Measurements from ENCODE around the gene SGK1.
"Not testable (repeated sequence)": the region's sequence is repeated elsewhere in the genome, so short reads cannot be mapped to it uniquely, and the experiment has no call there.

The SGK1 gene

DNA sequence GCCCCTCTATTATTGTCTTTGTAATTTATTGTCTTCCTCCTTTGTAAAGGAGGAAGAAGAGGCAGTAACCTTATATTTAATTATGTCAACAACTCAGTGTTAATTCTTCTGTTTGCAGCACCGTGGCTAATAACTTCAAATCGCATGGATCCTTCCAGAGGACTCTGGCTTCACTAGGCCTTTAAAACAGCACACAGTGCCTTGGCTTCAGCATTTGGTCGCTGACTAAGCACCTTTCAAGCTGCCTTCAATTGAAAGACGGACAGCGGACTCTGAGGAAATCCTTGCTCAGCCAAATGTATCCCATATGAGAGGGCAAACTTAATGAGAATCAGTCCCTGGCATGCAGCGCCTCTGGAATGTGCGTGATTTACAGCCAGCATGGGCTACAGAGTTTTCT, 64.2 kb downstream of the SGK1 start:
- DNase-seq (ENCODE audit: low spot score), result no peak

DNA sequence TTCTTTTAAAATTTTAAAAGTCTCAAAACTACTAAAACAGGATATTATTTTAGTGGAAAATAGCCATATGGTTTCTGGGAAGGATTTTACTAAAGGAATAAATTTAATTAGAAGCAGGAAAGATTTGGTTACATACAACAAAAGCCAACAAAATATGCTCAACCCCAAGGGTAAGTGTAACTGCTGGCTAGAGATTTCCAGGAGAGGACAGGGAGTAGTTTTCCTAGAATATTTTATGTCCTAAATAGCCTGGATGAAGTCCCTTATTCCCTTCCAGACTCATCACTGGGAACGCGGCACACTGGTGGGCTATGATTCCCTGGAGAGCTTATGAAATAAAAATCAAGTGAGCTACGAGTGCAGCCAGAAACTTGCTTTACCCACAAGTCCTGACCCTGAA, 66.6 kb downstream of the SGK1 start:
- no peak for DNase-seq (ENCODE audit: low spot score)

DNA sequence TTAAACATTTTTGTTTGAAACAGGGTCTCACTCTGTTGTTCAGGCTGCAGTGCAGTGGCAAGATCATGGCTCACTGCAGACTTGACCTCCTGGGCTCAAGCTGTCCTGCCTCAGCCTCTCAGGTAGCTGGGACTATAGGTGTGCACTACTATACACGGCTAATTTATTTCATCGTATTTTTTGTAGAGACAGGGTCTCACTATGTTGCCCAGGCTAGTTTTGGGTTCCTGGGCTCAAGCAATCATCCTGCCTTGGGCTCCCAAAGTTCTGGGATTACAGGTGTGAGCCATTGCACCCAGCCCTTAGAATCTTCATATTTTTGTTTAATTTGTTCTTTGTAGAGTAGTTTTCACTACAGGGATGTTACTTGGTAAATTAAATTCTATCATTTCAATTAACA, 67.1 kb downstream of the SGK1 start:
- DNase-seq (ENCODE audit: low spot score), result no peak

DNA sequence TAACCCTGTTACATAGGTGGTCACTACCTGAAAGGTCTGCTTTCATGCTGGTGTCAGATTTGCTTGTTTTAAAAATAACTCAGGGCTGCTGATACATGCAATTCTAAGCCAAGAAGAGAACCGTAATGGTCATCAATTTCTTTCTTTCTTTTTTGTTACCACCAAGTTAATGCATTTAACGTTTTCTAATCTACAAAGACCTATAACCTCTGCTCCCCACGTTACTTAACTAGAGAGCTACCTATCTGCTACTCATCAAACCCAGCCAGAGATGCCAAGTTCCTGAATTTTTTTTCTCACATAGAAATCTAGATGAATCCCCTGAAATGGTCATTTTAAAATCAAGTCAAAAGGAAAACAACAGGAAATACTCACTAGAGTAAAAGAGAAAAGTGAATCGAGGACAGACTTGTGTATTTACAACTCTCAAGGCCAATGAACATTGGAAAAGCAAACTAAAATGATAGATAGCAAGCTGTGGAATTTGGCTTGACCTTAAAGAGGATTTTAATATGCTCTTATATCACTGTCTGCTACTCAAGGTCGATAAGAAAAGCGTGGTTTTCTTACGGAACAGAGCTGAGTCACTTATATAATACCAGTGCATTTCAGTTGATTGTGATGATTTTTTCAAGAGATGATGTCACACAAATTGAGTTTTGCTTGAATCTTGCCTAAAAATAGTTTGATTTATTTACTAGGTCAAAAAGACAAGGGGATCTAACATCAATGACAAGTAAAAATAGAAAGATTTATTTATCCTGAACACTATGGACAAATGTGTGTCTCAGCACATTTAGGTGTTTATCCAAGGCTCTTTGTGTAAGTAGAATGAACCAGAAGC, 67.9 kb downstream of the SGK1 start:
- DNase-seq (ENCODE audit: low spot score), result no peak

DNA sequence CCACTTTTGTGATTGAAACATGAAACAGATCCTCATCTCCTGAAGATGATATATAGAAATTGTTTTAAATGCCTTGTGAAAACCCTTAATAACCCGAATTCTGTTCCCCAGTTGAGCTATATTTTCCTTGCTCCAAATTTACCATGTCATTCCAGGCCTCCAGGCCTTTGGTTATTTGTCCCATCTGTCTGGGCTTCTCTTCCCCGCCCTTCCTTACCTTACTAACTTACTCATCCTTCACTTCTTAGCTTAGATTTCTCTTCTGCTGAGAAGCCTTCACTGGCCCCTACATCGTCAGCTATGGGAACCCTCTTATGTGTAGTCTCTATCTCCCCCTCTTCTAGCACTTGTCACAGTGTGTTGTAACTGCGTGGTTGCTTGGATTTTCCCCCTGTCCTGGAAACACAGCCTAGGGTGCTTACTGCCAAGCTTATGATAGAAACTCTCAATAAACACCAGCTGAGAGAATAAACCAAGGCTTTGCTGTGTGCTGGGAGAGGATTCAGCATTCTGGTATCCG, 68.6 kb downstream of the SGK1 start:
- DNase-seq (ENCODE audit: low spot score), result no peak

DNA sequence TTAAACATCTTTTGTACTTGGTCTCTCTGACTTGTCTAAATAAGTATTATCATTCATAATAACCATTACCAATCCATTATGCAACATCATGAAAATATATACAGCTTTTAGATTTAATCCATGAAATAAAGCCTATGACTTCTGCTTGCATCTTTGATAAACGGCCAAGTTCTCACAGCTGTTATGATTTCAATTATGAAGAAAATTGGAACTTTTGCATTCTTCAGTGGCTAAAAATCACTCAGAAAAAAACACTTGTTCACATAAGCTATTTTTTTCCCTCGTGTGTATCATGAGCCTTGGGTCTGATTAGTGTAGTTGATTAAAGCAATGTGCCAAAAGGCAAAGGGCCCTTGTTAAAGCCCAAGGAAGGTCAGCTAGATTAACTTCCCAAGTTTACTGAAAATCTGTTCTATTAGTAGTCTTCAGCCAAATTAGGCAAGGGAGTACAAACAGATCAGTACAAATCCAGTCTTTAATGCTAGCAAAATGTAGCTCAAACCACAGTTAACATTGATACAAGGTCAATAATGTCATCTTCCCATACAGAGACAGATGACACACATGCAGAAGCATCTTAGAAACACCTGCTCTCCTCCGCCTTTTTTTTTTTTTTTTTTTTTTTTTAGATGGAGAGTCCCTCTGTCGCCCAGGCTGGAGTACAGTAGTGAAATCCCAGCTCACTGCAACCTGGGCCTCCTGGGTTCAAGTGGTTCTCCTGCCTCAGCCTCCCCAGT, 69.9 kb downstream of the SGK1 start:
- no peak for DNase-seq (ENCODE audit: low spot score)

DNA sequence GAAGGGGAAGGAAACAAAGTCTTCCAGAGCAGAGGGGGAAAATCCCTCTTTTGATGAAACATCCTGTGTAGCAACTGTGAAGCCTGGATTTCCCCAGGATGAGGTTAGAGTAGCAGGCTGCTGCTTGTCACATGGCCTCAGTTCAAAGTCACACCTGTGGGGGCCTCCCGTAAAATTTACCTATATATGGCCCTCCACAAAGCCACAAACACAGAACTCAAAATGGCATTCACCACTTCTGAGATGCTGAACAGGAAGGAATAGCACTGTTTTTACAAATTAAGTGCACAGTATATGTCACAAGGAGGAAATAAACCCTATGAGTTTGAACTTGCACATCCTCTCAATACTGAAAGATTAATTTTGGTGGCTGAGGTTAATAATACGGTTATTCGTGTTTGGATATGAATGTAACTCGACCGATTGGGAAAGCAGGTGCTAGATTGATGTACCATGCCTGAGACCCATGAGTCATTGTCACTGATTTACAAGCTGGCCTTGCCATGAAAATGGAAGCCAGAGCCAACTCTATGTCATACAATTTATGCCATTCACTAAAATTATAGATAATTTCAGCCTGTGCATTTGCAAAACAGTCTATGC, 70.6 kb downstream of the SGK1 start:
- DNase-seq (ENCODE audit: low spot score), result no peak

DNA sequence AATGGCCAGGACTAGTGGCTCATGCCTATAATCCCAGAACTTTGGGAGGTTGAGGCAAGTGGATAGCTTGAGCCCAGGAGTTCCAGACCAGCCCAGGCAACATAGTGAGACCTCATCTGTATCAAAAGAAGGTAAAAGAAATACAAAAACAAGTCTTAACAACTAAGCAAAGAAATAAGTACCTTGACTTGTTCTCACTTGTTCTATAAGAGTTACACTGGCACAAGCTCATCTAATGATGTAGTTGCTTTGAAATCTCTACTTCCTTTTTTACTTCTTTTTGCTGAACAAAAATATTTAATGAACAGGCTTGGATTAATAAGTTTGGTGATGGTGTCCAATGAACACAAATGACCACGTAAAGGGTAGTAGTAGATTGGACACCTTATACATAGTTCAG, 72.2 kb downstream of the SGK1 start:
- DNase-seq (ENCODE audit: low spot score), result no peak

DNA sequence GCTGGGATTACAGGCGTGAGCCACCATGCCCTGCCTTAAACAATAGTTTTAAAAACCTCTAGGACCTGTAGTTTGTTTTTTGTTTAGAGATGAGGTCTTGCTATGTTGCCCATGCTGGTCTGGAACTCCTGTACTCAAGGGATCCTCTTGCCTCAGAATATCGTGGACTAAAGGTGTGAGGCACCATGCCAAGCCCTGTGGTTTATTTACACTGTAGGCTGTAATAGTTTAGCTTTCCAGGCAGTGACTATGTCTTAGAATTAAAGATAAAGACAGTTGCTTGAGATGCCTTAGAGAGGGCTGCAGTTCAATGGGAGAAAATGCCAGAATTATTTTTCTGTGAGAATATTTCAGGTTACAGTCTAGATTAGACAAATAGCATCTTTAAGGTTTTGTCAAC, 72.9 kb downstream of the SGK1 start:
- DNase-seq (ENCODE audit: low spot score), result no peak

DNA sequence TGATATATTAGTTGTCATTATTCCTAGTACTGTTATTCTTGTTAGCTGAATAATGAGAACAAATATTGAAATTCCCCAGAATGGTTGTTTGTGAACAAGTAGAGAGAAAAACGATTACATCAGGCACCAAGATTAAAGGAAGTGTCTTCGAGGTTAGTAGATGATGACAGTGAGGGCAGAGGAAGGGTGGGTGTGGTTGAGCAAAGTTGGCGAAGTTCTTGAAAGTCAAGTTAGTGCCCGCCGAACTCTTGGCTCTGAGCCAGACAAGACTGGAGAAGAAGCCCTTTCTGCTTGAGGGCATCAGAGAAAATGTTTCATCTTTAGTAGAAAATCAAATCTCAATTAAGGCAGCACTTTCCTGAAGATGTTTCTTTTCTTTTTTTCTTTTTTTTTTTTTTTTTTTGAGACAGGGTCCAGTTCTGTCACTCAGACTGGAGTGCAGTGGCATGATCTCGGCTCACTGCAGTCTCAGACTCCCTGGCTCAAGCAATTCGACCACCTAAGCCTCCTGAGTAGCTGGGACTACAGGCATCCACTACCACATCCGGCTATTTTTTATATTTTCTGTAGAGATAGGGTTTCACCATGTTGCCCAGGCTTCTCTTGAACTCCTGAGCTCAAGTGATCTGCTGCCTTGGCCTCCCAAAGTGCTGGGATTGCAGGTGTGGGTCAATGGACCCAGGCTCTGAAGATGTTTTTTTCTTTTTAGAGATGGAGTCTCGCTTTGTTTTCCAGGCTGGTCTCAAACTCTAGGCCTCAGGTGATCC, 77.1 kb downstream of the SGK1 start:
- no peak for DNase-seq (ENCODE audit: low spot score)

DNA sequence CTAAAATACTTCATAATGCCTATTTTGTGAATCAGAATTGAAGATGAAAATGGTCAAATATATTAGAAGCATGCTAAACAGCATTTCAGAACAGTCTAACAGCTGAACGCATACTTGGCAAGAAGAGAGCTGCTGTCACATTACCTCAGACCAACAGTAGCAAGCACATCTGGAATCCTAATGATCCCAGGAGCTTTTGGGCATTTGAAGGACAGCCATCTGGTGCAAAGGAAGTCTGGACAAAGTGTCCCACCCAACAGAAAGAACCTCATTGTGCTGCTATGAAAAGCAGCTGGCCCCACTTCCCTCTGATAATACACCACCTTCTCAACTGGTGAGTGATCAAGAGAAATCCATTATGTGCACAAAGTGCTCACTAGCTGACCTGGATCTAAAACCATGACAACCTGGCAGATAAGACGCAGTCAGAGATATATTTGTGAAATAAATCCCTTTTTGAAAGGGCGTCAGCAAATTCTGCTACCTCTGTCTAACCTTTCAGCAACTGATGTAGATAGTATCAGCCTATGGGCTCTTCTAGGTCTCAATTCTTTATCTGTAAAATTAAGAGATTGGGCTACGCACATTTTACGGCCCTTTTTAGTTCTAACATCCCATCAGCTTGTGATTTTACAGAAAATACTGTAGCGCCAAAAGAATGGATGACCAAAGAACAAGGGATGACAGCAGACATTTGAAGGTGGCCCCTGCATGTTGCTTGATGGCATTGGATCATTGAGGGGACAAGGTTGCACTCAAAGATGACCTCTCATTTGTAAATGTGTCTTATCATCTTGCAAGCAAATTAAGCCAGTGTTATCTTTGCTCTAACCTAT, 78.7 kb downstream of the SGK1 start:
- no peak for DNase-seq (ENCODE audit: low spot score)

DNA sequence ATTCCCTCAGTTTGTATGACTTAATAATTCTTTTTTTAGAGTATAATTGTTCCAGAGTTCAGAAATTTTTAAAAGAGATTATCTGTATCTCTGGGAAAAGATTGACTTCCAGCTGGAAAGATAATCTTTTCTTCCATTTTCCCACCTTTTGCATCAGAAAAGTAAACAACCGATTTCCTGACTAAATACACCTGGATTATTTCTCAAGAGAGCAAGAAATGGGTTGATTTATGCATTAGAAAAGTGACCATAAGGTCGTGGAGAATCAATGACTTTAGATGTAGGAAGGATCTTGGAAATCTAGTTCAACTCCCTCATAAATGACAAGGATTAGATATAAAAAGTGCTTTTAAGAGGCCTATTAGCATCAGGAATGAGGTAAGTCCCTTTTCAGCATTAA, 79.9 kb downstream of the SGK1 start:
- no peak for DNase-seq (ENCODE audit: low spot score)

DNA sequence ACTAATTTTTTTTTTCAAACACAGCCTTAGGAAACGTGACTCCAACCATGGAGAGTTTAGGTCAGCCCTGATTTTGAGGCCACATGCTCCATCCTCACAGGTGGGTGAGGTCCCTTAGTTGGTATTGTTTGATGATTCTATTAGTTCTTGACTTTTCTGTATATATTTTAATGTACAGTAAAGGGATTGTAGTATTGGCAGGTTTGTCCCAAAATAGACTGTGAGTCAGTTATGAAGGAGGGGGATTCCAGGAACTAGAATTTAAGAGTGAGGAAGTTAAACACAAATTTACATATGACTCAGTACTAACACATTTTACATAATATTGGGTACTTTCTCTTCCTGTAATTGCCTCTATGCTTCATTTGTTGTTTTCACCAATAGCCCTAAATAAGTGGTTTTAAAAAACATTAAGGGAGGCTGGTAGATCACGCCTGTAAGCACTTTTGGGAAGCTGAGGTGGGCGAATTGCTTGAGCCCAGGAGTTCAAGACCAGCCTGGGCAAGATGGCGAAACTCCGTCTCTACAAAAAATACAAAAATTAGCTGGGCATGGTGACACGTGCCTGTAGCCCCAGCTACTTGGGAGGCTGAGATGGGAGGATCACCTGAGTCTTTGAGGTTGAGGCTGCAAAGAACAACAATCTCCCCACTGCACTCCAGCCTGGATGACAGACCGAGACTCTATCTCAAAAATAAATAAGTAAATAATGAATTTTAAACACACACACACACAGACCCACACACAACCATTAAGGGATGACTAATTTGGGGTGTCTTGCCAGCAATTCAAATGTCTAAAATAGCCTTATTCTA, 81.8 kb downstream of the SGK1 start:
- DNase-seq (ENCODE audit: low spot score), result peak; percentile 56

DNA sequence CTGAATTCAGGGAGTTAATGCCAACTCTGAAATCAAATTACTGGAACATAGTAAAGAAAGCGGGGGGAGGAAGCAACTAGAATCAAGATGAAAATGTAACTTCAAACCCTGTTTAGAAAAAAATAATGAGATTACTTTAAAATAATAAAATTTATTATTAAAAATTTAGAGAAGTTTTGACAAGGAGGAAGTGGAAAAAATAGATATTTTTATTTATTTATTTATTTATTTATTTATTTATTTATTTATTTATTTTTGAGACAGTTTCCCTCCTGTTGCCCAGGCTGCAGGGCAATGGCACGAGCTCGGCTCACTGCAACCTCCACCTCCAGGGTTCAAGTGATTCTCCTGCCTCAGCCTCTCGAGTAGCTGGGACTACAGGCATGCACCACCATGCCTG, 82.6 kb downstream of the SGK1 start:
- not testable (repeated sequence) for DNase-seq (ENCODE audit: low spot score)

DNA sequence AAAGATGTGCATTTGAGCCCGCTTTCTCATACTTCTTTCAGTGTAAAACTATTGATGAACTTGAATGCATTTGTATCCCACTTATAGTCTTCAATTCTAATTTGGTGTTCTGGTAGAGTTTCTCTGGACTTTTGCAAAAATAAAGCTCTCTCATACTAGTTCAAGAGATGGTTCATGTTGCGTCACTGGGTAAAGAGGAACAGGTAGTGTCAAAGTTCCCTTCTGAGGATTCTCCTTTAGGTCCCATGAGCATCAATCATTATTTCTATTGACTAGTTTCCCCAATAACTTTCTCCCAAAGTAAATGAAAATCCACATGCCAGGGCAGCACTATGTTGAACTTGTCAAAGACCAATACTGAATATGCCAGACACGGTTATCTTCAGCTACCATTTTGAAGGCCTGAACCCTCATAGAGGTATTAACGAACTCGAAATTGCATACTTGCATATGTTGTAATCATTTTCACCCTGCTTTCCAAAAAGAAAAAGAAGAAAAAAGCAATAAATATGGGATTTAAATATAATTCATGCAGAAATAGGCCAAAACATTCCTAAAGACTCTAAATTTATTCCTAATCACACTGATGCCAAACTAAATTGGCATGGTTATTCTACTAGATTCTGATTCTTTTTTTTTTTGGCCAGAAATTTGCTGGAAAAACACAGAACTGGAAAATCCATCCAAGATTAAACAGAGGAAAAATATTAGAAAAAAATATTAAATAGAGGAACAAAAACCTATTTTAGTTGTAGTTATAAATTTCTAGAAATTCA, 84.5 kb downstream of the SGK1 start:
- DNase-seq (ENCODE audit: low spot score), result no peak

DNA sequence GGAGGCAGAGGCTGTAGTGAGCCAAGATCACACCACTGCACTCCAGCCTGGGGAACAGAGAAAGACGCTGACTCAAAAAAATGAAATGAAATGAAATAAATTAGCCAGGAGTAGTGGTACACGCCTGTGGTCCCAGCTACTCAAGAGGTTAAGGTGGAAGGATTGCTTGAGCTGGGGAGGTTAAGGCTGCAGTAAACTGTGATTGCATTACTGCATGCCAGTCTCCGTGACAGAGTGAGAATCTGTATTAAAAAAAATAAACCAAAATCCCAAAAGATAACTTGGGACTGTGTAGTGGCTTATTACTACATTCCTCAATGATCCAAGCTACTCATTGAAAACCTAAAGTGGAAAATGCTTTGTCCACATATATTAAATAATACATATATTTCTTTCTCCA, 87.0 kb downstream of the SGK1 start:
- no peak for DNase-seq (ENCODE audit: low spot score)

DNA sequence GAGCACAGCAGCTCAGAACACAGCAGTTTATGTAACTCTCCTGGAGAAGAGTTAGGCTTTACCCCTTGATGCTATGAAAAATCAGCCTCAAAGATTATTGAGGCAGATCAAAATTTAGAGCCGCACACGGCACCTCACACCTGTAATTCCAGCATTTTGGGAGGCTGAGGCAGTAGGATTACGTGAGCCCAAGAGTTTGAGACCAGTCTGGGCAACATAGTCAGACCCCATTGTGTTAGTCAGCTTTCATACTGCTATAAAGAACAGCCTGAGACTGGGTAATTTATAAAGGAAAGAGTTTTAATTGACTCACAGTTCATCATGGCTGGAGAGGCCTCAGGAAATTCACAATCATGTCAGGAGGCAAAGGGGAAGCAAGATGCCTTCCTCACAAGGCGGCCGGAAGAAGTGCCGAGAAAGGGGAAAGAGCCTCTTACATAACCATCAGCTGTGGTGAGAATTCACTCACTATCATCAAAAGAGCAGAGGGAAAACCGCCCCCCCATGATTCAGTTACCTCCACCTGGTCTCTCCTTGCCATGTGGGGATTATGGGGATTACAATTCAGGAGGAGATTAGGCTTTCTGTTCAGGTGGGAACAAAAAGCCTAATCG, 87.7 kb downstream of the SGK1 start:
- no peak for DNase-seq (ENCODE audit: low spot score)

DNA sequence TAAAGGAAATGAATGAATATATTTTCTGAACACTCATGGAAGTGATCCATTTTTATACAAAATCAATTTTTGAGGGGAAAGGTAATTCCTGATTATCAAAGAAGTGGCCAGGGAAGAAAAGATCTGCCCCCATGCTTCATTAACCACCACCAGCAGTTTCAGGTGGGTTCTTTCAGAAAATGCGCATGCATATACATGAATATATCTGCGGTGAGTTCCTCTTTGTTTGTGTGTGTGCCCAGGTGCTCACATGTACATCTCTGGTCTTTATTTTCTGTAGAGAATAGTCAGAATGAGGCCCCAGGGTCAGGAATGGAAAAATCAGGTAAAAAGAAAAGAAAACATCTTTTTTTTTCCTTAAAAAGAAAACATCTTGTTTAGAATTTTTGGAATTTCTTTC, 88.4 kb downstream of the SGK1 start:
- DNase-seq (ENCODE audit: low spot score), result no peak

DNA sequence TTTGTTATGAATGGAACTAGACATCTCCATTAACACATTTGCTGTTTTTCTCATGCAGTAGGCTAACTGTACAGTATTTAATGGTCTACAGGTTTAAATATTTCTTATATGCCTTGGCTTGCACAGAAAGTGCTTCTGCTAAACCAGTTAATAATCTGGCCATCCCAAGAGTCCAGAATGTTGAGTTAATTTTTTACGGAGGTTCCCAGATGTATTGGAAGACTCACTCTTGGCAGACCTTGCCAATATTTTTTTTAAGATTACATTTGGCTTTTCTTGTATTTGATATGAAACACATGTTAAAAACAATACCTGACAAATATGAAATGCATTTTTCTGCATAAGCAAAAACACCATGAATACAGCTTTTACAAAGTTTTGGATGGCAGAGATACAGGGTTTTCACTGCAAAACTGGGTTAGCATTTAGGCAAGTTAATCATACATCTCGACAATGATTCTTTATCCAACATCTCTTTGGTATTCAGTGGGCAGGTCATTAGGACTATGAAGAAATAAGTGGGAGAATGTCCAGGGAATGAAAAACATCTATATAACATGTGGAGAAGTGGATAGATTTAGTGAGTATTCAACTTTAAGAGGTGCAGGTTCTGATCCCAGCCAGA, 94.0 kb downstream of the SGK1 start:
- no peak for DNase-seq (ENCODE audit: low spot score)

Measured in COLO829 (cell line).